Stimulated activated CD4-positive, alpha-beta T cell treated with anti-CD3 and anti-CD28 coated beads, Interleukin-12 subunit alpha, Interleukin-12 subunit beta, amount 100 ng/mL, for 4 hours (primary cell): ENCODE data around the gene AAR2.

Experiments used
- DNase-seq: peaks from one replicate; pipeline ENCODE4 v3.0.0-alpha.2; 2020

The AAR2 gene

DNA sequence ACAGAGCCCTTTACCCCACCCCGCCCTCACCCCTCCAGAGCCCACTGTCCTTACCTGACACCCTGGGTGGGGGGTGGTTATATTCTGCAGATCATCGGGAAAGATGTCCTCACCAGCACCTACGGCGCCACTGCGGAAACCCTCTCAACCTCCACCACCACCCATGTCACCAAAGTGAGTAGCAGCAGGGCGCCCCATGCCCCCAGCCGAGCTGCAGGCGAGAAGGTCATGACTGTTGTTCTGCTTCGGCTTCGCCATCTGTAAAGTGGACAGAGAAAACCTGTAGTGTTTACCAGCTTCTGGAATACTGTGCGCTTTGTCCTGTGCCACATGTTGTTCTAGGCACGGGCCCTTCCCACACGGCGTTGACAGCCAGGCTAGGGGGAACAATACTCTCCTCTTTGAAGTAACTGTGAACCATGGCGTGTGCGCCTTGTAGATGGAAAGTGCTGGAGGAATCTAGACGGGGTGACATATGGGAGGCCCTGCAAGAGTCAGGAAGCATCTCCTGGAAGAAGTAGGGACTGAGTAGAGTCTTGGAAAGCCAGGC, 16.5 kb upstream of the AAR2 start:
- DNase-seq, result no peak

DNA sequence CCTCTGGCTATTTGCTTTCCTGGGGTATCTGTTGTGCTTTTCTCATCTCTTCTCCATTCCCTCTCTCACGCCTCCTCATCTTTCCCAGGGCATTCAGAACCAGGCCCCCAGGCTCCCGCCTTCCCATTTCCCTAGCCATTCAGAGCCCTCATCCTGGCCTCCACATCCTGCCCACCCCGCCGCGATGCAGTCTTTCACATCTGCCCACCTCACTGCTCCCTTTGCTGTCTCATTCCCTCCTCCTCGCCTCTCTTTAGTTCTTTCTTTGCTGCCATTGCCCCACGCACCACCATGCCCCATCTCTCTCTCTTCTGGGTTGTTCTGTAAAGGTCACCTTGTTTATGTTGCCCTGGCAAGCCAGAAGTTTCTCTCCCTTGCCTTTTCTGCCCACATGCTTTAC, 10.6 kb upstream of the AAR2 start:
- no peak for DNase-seq

DNA sequence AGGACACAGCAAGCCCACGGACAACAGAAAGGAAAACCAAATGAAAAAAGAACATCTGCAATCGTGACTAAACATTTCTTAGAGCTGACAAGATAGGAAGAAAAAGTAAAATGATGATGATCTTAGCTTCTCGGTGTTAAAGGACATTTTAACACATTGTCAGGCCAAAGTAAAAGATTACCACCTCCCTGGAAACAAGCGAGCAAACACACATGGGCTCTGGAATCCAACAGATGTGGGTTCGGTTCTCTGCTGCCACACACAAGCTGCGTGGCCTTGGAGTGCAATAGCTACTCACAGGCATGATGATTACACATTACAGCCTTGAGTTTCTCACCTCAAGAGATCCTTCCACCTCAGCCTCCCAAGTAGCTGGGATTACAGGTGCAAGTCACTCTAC, 7.5 kb upstream of the AAR2 start:
- no peak for DNase-seq

DNA sequence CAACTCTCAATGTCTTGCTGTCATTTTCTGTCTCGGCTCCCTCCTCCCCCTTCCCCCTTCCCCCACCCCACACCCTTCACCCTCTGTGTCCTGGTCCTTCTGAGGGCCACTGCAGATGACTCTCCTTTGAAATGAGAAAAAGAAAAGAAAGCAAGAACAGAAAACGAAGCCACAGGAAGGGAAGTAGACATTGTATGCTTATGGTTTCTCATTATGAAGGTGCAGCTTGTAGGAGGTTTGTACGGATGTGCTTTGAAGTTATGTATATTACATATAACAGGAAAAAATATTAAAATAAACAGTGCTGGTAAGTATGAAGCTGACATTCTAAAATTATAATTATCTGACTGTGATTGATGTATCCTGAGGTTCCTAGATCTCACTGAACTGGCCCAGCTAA, 6.3 kb upstream of the AAR2 start:
- no peak for DNase-seq

DNA sequence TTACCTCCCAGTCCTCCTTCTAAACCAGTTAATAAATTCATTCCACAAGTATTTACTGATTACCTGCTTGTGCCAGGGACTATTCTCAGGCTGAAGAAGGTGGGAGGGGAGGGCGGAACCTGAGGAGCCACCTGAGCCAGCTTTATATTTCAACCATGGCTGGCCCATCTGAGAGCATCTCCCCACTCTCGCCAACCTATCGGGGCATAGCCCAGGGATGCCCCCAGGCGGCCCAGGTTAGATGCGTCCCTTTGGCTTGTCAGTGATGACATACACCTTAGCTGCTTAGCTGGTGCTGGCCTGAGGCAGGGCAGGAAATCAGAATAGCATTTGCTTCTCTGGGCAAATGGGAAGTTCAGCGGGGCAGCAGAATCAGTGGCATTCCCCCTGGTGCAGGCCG, 4.9 kb upstream of the AAR2 start:
- DNase-seq, result no peak

DNA sequence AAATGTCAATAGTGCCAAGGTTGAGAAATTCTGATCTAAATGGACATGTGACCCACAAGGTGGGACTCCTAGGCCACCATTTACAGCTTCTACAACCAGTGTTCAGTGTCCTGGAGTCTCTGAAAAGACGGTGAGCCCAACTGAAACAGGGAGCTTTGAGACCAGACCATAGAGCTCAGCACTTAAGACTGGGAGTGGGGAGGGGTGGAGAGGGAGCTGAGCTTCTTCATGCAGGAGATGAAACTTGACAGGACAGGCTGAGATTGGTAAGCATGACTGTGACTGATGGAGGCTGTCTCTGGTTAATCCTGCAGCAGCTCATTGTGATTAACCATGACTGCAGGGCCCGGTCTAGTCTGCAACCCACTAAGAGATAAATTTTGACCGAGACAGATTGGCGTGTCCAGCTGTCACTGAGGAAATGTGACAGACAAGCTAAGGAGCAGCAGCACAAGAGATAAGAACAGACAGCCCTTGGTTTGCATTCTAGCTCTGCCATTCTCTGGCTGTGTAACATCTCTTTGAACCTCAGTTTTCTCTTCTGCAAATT, 1.4 kb upstream of the AAR2 start:
- DNase-seq, result no peak

DNA sequence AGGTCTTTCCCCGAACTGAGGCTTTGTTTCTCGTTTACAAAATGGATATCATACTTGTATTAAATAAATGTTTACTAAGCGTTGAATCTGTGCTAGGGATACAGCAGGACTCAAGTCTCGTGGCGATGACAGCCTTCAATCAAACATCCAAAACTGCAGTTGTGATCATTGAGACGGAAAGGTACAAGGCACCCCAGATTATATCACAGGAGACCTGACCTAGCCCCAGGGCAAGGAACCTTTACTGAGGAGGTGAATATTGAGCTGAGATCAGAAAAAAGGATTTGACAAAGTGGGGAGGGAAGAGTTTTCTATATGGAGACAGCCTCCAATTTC, 476 bp downstream of the AAR2 start:
- no peak for DNase-seq

DNA sequence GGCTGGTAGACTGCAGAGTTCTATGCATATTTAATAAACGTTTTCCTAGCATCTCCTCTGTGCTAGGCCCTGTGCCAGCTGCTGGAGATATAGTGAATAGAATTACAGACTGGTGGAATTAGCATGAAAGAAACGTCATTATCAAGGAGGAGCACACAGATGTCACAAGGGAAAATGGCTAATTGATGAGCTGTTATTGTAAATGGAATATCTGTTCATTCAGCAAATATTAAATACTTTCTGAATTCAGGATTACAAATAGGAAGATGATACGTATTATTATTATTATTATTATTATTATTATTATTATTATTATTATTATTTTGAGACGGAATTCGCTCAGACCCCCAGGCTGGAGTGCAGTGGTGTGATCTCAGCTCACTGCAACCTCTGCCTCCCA, 1.2 kb downstream of the AAR2 start:
- DNase-seq, result no peak

DNA sequence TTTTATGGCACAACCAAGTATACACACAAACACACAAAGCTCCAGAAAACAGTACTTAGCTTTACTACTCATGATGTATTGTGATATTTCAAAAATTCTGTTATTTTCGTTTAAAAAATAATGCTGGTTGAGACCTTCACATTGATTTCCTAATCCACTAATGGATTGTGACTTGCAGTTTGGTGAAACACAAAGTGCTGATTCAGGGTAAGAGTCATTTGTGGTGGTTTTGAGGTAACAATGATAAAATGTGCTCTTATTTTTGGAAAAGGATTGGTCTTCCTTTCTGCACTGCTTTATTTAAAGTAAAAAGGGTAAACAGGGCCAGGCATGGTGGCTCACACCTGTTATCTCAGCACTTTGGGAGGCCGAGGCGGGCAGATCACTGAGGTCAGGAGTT, 1.9 kb downstream of the AAR2 start:
- no peak for DNase-seq

DNA sequence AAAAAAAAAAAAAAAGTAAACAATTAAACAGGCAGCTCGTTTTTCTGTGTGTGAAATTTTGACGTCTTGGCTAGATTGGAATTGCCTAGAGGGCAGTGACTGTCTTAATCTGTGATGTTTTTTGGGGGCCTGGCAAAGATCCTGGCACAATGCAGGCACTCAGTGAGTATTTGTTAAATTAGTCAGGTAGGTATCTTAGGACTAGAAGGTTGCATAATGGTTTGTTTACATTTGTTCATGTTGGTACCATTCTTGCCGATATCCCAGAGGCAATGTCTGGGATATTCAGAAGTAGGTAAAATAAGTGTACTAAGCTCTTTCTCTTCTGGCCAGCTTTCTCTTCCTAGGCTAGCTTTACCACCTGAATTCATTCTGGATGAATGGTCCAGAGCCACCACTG, 2.5 kb downstream of the AAR2 start:
- DNase-seq, result no peak

DNA sequence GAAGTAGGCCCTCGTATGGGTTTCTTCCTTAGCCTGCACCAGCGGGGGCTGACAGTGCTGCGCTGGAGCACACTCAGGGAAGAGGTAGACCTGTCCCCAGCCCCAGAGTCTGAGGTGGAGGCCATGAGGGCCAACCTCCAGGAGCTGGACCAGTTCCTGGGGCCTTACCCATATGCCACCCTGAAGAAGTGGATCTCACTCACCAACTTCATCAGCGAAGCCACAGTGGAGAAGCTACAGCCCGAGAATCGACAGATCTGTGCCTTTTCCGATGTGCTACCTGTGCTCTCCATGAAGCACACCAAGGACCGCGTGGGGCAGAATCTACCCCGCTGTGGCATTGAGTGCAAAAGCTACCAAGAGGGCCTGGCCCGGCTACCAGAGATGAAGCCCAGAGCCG, 3.8 kb downstream of the AAR2 start:
- no peak for DNase-seq

DNA sequence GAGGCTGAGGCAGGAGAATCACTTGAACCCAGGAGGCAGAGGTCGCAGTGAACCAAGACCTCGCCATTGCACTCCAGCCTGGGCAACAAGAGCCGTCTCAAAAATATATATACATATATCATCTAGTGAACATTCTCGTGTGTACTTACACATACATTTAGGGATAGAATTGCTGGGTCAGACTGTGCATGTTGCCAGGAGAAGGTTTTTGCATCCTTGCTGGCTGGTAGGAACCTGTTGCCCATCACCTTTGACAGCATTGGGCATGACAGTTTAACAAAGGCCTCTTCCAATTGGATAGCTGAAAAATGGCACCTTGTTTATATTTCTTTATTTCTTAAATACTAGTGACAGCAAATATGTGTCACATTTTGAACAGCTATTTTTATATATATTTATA, 5.4 kb downstream of the AAR2 start:
- DNase-seq, result no peak

DNA sequence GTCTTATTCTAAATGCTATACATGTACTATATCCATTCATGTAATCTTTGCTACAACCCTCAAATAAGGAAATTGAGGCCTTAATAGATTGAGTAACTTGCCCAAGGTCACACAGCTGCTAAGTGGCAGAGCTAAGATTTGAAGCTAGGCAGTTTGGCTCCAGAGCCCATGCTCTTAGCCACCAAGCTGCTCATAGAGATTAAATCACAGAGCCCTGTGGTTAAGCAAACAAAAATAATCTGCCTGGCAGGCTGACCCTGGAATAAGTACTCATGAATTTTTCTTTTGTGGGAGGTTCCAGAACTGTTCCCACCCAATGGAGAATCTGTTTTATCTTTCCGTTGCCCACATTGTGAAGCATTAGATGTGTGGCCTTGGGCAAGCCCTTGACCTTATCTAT, 7.4 kb downstream of the AAR2 start:
- DNase-seq, result no peak

DNA sequence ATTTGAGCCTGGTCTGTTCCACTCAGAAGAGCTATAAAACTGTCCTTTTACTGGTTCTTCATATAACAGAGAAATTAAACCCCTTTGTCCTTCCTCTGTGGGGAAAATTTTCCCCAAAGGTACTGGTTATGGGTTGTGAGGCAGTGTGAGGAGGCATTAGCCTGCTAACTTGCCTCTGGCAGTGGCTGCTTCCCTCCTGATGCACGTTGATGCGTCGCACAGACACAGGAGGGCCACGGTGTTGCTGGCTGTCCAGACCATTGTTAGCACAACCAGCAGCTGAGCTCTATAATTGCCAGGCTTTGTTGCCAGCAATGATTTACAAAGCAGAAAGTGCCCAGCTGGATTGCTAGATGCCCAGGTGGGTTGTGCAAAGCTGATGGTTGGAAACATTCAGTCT, 10.1 kb downstream of the AAR2 start:
- no peak for DNase-seq

DNA sequence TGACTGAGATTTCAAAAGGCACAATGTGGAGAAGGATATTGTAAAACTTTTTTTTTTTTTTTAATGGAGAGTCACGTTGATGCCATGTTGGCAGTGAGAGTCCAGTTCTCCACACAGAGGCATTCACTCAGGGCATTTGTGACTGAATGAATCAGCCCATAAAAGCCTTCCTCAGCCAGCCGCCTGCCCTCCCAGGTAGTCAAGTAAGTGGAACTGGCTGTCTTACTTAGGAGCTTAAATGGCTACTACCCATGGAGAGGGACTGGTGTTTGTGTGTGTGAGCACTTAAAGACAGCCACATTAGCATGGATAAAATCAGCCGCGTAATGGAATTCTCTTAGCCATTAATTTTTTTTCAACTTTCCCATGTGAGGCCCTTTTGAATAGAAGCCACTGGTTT, 12.6 kb downstream of the AAR2 start:
- no peak for DNase-seq

DNA sequence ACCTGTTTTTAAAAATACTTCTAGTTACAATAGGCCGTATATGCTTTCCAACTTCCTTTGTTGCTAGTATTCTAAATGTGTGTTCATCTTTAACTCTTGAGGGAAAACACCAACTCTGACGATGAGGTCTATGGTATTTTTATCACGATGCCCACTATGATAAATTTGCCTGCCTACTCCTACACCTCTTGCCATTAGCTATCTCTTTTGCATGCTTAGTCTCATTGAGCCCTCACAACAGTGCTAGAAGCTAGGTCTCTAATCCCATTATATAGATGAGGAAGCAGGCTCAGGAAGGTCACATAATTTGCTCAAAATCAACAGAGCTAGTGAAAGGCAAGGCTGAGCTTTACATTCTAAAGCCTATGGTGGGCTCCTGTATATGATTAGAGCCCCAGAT, 13.2 kb downstream of the AAR2 start:
- no peak for DNase-seq

DNA sequence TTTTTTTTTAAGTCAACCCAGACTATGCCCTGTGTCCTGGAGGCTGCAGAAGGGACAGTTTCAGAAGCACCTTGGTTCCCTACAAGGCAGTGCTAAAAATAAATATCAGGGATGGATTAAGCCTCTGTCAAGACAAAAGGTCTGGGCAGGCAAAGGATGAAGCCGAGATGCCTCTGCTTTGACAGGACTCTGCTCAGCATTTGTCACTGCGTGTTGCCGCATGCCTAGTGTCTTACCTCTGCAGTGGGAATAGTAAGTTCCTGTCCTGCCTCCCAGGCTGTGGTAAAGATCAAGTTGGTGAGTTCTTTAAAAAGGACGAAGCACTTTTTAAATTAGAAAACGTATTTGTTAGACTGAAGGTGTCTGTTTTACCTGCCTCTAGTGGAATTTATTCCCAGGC, 15.1 kb downstream of the AAR2 start:
- no peak for DNase-seq

DNA sequence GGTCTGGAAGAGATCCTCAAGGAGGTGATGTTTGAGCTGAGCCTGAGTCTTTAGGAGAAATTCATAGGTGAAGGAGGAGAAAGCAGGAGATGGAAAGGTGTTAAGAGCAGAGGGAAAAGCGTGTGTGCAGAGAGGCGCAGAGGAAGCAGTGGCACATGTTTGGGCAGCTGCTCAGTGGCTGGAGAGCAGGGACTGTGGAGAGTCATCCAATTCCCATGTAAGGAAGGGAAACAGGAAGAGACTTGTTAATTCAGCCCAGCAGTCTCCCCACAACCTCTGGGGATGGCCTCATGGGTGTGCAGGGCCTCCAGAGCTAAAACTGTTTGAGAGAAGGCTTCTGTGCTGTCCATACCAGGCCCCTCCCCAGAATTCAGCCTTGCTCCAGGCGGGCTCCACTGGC, 16.2 kb downstream of the AAR2 start:
- no peak for DNase-seq

DNA sequence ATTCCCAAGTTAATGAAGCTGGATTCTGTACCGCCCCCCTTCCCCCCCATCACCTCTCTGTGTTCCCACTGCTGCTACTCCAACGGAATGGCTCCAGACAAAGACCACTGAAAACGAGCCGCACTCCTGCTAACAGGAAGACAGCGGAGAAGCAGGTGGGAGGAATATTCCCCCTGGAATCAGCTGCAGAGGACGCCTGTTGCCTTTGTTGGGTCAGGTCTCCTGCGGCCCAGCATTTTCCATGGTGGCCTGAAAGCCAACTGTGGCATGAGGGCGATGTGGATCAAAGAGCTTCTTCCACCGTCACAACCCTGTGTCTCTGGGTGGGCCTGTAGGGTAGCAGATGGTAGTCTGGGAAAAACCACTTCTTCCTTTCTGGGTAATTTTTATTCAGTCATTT, 16.8 kb downstream of the AAR2 start:
- DNase-seq, result no peak

DNA sequence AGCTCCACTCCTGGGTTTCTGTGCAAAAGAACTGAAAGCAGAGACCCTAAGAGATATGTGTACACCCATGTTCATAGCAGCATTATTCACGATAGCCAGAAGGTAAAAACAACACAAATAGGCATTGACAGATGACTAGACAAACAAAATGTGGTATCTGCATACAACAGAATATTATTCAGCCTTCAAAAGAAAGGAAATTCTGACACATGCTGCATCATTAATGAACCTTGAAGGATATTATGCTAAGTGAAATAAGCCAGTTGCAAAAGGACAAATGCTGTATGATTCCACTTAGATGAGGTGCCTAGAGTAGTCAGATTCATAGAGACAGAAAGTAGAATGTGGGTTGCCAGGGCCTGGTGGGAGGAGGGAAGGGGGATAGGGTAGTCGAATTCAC, 17.8 kb downstream of the AAR2 start:
- DNase-seq, result no peak

DNA sequence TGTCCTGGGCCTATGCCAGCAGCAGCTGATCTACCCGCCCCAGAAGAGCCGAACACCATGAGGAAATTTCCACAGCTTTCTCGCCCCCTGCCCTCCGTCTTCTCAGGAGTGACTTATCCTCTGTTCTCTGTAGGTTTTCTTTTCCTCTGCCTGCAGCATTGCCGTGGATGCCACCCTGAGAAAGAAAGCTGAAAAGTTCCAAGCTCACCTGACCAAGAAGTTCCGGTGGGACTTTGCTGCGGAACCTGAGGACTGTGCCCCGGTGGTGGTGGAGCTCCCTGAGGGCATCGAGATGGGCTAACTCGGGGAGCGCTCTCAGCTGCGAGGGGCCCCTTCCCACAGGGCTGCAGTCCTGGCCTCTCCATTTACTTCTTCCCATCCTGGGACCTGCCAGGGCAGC, 19.2 kb downstream of the AAR2 start:
- no peak for DNase-seq

DNA sequence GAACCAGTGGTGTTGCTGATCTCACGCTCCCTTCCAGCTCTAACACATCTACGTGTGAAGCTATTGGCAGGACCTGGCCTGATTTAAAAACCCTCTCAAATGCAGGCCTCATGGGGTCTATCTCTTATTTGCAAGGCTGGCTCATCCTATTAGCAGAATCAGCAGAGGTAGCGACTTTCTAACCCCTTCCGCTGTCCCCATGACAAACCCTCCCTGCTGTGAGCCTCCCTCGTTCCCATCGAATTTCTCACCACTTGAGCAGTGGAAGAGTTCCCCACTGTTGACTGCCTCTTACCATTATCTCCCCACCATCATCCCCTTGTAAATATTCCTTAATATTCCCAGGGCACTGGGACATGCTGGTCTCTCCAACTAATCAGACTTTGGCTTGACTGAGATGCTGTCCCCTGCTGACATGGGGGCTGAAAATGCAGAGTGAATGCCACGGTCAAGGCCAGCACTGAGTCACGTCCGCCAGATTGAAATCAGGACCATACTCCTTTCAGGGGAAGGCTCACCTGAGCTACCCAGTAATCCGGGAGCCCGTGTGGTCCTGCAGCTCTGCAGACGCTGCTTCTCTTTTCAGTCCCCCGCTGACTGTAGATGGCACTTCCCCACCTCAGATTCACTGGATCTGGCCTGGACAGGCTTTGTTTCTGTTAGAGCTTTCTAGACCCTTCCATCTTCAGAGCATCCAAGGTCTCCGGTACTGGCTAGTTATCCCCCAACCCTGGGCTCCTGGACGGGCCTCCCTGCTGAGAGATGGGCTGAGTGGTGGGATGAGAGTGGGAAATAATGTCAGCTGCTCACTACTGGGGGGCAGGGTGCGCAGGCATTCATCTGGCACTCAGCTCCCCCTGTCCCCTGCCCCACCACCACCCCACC, 23.1 kb downstream of the AAR2 start:
- no peak for DNase-seq

DNA sequence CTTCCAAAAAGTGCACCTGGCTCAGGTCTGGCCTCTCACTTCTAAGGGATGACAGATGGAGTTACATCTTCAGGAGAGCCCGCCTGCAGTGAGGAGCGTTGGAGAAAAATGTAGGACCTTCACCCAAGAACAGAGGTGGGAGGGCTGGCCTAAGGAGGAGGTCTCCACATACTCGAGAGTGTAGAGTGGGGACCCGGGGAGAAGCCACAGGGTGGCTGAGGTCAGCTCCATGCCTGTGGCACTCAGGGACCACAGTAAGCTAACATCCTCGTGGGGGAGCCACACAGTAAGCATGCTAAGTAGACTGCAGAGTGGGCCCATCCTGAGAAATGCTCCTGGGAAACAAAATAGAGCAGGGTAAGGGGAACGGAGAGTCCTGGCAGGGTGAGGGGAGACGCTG, 24.0 kb downstream of the AAR2 start:
- DNase-seq, result no peak

DNA sequence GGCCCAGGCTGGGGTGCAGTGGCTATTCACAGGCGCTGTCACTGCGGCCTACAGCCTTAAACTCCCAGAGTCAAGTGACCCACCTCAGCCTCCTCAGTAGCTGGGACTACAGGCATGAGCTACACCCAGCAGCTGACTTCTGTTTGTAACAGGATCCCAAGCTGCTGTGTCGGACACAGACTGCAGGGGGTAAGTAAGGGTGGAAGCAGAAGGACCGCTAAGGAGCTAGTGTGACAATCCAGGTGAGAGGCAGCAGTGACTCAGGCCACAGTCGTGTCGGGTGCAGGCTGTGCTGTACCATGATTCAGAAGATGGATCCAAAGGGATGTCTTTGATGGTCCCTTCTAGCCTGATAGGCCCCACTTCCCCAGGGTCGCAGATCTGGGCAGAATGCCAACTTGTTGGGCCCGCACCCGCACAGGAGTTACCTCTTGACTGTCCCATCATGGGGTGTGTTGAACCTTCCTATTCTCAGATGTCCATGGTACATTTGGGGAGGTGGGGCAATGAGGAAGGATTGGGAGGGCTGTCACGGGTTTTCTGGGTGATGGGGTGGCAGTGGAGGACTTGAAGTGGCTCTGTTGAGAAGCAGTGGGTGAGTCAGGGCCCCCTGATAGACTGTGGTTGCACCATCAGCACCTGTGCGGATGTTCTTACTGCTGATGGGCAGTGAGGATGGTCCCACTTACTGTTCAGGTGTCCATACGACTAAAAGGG, 25.3 kb downstream of the AAR2 start:
- no peak for DNase-seq
